Measurements from ENCODE around the gene RTN4RL2. TPM values are rescaled to one million over a fixed set of nuclear protein-coding genes. Genes with fewer than 3 reads are reported as not detected.
A peak's percentile ranks its signal among the peaks of the same experiment; 100 is the strongest.

Gene RTN4RL2
- total RNA-seq = 1 to 10 TPM in 1 of 4 donors, under 1 TPM in 3; 0.65 to 1.4 (median 0.79) TPM
- 0.97 TPM for polyA plus RNA-seq
- long read RNA-seq, donor 1, partial matches to known transcripts = 3 of 7 reads
- long read RNA-seq, donor 1, other reads (novel, unspliced or antisense) = 0 of 7 reads
- long read RNA-seq, donor 2, partial matches to known transcripts = 0 of 2 reads
- long read RNA-seq, donor 2, other reads (novel, unspliced or antisense) = 0 of 2 reads
- long read RNA-seq, donor 3 = 0 reads
- long read RNA-seq, donor 4 = 0 reads

DNA sequence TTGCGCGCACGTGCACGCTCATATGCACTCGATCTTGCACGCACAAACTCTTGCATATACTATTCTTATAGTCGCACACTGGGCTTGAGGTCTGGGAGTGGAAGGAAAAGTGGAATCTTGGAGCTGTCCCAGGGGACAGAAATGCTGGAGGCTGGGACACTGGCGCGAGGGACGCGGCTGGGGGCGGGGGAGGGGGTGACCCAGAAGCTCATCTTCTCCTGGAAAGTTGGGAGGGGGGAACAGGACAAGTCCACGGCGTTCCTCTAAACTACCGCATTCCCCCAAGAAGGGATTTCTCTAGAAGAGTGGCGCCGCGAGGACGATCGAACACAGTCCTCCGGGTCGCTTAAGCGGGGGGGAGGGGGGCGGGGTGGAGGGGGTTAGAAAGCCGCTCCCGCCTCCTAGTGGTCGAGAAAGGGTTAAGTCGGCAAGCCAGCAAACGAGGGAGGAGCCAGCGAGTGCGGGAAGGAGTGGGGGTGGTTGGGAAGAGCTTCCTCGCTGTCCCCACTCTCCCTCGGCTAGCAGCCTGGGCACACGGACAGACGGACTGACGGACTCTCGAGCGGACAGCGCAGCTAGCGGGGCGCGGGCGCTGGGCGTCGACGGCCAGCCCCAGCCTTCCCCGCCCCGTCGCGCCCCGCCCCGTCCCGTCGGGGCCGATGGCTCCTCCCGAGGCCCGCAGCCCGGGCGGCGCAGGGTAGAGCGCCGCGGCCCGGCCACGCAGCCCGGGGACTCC, at the start of gene RTN4RL2:
Gene RTN4RL2 (plus strand): TSS at position 507 of the 736 bp plus-strand sequence. CDS start 338 bp downstream, outside the sequence.
- no peak within 1 kb of the TSS for H3K27ac ChIP-seq (ENCODE audit: low read length)
- DNase-seq (peak; percentile 44 to 79 (median 77)), ATAC-seq (peak; percentile 32 to 39)
- no peaks in the 10 kb centered on the region for H3K4me1 ChIP-seq (ENCODE audit: control insufficient read depth, insufficient read depth, low read length)
- intact Hi-C loops (cut with DNase I) = no loop called here
- H3K9me3 ChIP-seq (ENCODE audit: control insufficient read depth, low read length) = no peaks in the 10 kb centered on the region
- H3K4me3 ChIP-seq (ENCODE audit: low read length) = peak within 1 kb of the TSS; percentile 65
- no peaks in the 10 kb centered on the region for H3K27me3 ChIP-seq (ENCODE audit: control insufficient read depth, insufficient read depth)
- under 1% methylated on average over 66 of the region's 66 CpGs for WGBS

DNA sequence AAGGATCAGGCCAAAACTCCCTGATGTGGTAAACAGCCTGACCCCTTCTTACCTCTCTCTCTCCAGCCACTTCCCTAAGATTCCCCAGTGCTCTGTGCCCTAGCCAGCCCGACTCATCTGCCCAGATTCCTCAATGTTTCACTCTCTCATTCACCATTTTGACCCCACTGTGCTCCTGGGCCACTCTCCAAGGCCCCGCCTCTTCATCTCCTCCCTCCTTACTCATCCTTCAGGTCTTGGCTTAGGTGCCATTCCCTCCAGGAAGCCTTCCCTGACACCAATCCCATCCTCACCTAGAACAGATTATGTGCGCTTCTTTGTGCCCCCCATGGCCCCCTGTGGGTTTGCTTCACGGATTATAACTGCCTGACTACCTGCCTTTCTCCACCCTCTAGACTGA, 46.6 kb upstream of the RTN4RL2 start:
- Histone ChIP-seq H3K9me3 (ENCODE audit: control insufficient read depth, low read length) (no peaks in the 10 kb centered on the region), H3K4me3 (ENCODE audit: low read length) (no peak overlapping the region), H3K27me3 (ENCODE audit: control insufficient read depth, insufficient read depth) (no peaks in the 10 kb centered on the region), H3K27ac (ENCODE audit: low read length) (no peak overlapping the region), H3K4me1 (ENCODE audit: control insufficient read depth, insufficient read depth, low read length) (no peaks in the 10 kb centered on the region)
- 91% methylated on average over 4 of the region's 4 CpGs for whole genome bisulfite sequencing
- DNase-seq (no peak), ATAC-seq (no peak)
- intact Hi-C loops (cut with DNase I) = no loop called here

DNA sequence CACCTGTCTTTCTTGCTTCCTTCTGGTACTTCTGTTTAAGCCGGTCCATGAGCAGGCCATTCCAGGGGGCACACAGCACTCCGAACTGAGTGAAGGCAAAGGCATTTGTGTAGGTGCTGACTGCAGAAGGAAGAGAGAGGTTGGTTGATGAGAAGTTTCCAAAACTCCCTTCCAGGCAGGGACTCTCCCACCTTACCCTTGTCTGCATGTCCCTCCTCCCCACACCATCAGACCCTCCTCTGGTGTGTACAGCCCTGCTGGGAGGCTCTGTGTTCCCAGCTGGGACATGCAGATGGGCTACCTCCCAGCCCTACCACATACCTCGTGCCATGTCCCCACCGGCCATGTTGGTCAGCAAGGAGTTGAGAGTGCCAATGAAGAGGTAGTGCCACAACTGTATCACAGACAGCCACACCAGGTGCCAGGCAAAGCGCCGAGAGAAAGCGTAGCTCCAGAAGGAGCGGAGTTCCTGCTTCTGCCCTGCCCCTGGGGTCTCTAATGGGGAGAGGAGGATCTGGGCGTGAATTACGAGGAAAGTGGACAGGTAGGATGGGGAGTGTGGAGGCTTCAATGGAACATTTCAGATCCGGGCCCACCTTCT, 45.6 kb upstream of the RTN4RL2 start:
- H3K27me3 ChIP-seq (ENCODE audit: control insufficient read depth, insufficient read depth) = no peaks in the 10 kb centered on the region
- no peaks in the 10 kb centered on the region for H3K9me3 ChIP-seq (ENCODE audit: control insufficient read depth, low read length)
- H3K4me3 ChIP-seq (ENCODE audit: low read length) = no peak overlapping the region
- no peak for DNase-seq
- WGBS = 93% methylated on average over 11 of the region's 11 CpGs
- intact Hi-C loops (cut with DNase I) = no loop called here
- ATAC-seq = no peak
- H3K4me1 ChIP-seq (ENCODE audit: control insufficient read depth, insufficient read depth, low read length) = no peaks in the 10 kb centered on the region
- H3K27ac ChIP-seq (ENCODE audit: low read length) = no peak overlapping the region

GRCh38 chr11:57416436-57416835, 43.9 kb upstream of the RTN4RL2 start:
- Histone ChIP-seq H3K4me1 (ENCODE audit: control insufficient read depth, insufficient read depth, low read length) (no peaks in the 10 kb centered on the region), H3K27me3 (ENCODE audit: control insufficient read depth, insufficient read depth) (no peaks in the 10 kb centered on the region), H3K4me3 (ENCODE audit: low read length) (no peak overlapping the region), H3K27ac (ENCODE audit: low read length) (no peak overlapping the region), H3K9me3 (ENCODE audit: control insufficient read depth, low read length) (no peaks in the 10 kb centered on the region)
- intact Hi-C loops (cut with DNase I) = no loop called here
- DNase-seq = no peak
- no peak for ATAC-seq
- WGBS = 83% methylated on average over 3 of the region's 3 CpGs

- DNase-seq = peak in 2 of 3 donors; percentile 58 to 76
- intact Hi-C loops (cut with DNase I) = no loop called here
- 62% methylated on average over 4 of the region's 4 CpGs for WGBS
- peak in 1 of 2 donors; percentile 53 for ATAC-seq
- Histone ChIP-seq H3K9me3 (ENCODE audit: control insufficient read depth, low read length) (no peaks in the 10 kb centered on the region), H3K4me1 (ENCODE audit: control insufficient read depth, insufficient read depth, low read length) (no peaks in the 10 kb centered on the region), H3K4me3 (ENCODE audit: low read length) (no peak overlapping the region), H3K27ac (ENCODE audit: low read length) (no peak overlapping the region), H3K27me3 (ENCODE audit: control insufficient read depth, insufficient read depth) (no peaks in the 10 kb centered on the region)
Observed at GRCh38 chr11:57417056-57417455, 43.3 kb upstream of the RTN4RL2 start.

- no peaks in the 10 kb centered on the region for H3K4me1 ChIP-seq (ENCODE audit: control insufficient read depth, insufficient read depth, low read length)
- ATAC-seq = no peak
- intact Hi-C loops (cut with DNase I) = no loop called here
Observed at GRCh38 chr11:57418131-57418530, 42.2 kb upstream of the RTN4RL2 start.

GRCh38 chr11:57419146-57419545, 41.2 kb upstream of the RTN4RL2 start:
- H3K27me3 ChIP-seq (ENCODE audit: control insufficient read depth, insufficient read depth) = no peaks in the 10 kb centered on the region
- no peak overlapping the region for H3K27ac ChIP-seq (ENCODE audit: low read length)
- H3K4me1 ChIP-seq (ENCODE audit: control insufficient read depth, insufficient read depth, low read length) = peaks cover 5% of the 10 kb centered on the region
- H3K4me3 ChIP-seq (ENCODE audit: low read length) = no peak overlapping the region
- no peak for DNase-seq
- ATAC-seq = no peak
- H3K9me3 ChIP-seq (ENCODE audit: control insufficient read depth, low read length) = no peaks in the 10 kb centered on the region
- intact Hi-C loops (cut with DNase I) = no loop called here
- 85% methylated on average over 3 of the region's 3 CpGs for WGBS

More at GRCh38 chr11:57418131-57418530, 42.2 kb upstream of the RTN4RL2 start:
- no peak overlapping the region for H3K27ac ChIP-seq (ENCODE audit: low read length)
- H3K9me3 ChIP-seq (ENCODE audit: control insufficient read depth, low read length) = no peaks in the 10 kb centered on the region
- no peaks in the 10 kb centered on the region for H3K27me3 ChIP-seq (ENCODE audit: control insufficient read depth, insufficient read depth)
- no peak for DNase-seq
- no peak overlapping the region for H3K4me3 ChIP-seq (ENCODE audit: low read length)

DNA sequence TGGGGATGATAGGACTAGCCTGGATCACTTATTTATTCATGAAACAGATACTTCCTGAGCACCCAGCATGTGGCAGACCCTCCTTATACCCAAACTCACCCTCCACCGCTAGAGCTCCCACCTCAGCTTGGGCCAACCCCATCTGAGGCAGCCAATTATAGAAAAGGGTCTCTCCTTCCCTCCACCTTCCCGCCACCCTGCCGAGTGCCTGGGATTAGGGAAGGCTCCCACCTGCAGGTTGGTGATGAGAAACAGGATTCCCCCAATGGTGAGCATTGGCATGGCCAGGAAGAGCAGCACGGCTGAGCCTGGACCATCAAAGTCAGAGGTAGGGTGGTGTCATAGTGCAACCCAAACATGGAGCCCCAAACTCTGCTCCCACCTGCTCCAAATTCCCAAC, 39.3 kb upstream of the RTN4RL2 start:
- no peak for DNase-seq
- H3K27ac ChIP-seq (ENCODE audit: low read length) = no peak overlapping the region
- 93% methylated on average over 4 of the region's 4 CpGs for WGBS
- no peak overlapping the region for H3K4me3 ChIP-seq (ENCODE audit: low read length)
- no peaks in the 10 kb centered on the region for H3K9me3 ChIP-seq (ENCODE audit: control insufficient read depth, low read length)
- no peak for ATAC-seq
- intact Hi-C loops (cut with DNase I) = no loop called here
- H3K4me1 ChIP-seq (ENCODE audit: control insufficient read depth, insufficient read depth, low read length) = peaks cover 22% of the 10 kb centered on the region
- no peaks in the 10 kb centered on the region for H3K27me3 ChIP-seq (ENCODE audit: control insufficient read depth, insufficient read depth)

DNA sequence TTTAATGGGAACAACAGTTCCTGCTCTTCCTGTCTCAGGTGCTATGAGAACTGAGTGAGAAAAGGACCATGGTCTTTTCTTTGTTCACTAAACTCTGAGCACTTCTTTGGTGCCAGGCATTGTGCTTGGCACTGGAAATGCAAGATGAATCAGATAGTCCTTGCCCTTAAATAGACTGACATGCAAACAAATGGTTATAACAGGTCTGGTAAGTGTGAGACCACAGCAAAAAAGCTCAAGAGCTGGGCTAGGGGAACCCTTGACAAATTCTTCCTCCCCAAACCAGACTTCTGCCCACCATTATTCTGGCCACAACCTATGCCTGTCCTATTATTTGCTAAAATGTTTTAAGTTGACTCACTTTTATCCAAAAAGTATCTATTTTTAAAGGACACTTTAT, 38.5 kb upstream of the RTN4RL2 start:
- no peak overlapping the region for H3K27ac ChIP-seq (ENCODE audit: low read length)
- H3K9me3 ChIP-seq (ENCODE audit: control insufficient read depth, low read length) = no peaks in the 10 kb centered on the region
- DNase-seq = no peak
- intact Hi-C loops (cut with DNase I) = no loop called here
- no peak overlapping the region for H3K4me3 ChIP-seq (ENCODE audit: low read length)
- ATAC-seq = no peak
- no peaks in the 10 kb centered on the region for H3K27me3 ChIP-seq (ENCODE audit: control insufficient read depth, insufficient read depth)
- peaks cover 28% of the 10 kb centered on the region for H3K4me1 ChIP-seq (ENCODE audit: control insufficient read depth, insufficient read depth, low read length)

DNA sequence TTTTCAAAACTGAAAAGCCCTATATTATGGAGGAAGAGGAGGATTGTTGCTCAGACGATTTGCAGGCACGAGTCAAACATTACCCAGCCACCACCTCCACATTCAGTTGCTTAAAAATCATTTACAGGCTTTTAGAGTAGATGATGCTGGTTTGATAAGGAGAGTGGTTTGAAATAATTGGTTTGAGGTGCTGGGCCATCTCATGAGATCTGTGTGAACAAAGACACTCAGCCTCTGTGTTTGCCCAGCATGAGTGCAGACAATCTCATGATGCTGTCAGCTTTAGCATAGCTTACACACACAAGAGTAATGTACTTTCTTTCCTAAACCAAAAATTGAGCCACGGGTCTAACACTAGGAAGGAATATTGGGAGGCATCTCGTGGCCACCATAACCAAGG, 37.7 kb upstream of the RTN4RL2 start:
- ATAC-seq (no peak), DNase-seq (no peak)
- Histone ChIP-seq H3K4me1 (ENCODE audit: control insufficient read depth, insufficient read depth, low read length) (peaks cover 29% of the 10 kb centered on the region), H3K27me3 (ENCODE audit: control insufficient read depth, insufficient read depth) (no peaks in the 10 kb centered on the region), H3K9me3 (ENCODE audit: control insufficient read depth, low read length) (no peaks in the 10 kb centered on the region), H3K27ac (ENCODE audit: low read length) (no peak overlapping the region), H3K4me3 (ENCODE audit: low read length) (no peak overlapping the region)
- 92% methylated on average over 4 of the region's 4 CpGs for WGBS
- intact Hi-C loops (cut with DNase I) = no loop called here

DNA sequence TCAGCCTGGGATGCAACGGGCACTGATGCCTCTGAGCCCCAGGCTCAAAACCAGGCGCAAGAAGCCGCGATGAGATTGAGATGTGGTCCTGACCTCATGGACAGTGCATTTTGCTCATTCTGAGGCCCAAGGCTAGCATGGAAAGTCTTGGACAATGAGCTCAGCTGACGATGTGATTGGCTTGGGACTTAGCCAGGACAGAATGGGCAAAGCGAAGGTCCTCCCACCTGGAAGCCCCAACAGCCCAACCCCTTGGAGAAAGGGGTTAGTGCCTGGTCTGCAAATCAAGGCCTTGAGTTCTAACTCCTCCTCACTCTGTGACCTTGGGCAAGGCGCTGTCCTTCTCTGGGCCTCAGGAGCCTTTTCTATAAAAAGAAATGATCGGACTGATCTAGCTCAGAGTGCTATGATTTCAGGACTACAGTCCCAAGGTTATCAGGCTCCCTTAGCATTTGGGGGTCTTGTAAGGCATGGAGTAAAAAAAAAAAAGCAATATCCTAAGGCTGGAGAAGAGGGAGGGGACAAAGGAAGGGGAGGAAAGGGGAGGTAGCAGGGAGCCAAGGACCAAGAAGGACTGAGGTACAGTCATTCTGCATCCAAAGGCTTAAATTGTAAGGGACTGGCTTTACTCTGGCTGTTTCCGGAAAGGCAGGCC, 36.1 kb upstream of the RTN4RL2 start:
- H3K27ac ChIP-seq (ENCODE audit: low read length) = peak overlapping the region; percentile 97
- no peak overlapping the region for H3K4me3 ChIP-seq (ENCODE audit: low read length)
- 73% methylated on average over 9 of the region's 9 CpGs for WGBS
- ATAC-seq = no peak
- H3K4me1 ChIP-seq (ENCODE audit: control insufficient read depth, insufficient read depth, low read length) = peaks cover 32% of the 10 kb centered on the region
- H3K27me3 ChIP-seq (ENCODE audit: control insufficient read depth, insufficient read depth) = no peaks in the 10 kb centered on the region
- no peaks in the 10 kb centered on the region for H3K9me3 ChIP-seq (ENCODE audit: control insufficient read depth, low read length)
- DNase-seq = no peak
- intact Hi-C loops (cut with DNase I) = no loop called here

All from right cardiac atrium (tissue), 5 donors.